ENCODE results near the gene TRIM63.

TRIM63 gene

DNA sequence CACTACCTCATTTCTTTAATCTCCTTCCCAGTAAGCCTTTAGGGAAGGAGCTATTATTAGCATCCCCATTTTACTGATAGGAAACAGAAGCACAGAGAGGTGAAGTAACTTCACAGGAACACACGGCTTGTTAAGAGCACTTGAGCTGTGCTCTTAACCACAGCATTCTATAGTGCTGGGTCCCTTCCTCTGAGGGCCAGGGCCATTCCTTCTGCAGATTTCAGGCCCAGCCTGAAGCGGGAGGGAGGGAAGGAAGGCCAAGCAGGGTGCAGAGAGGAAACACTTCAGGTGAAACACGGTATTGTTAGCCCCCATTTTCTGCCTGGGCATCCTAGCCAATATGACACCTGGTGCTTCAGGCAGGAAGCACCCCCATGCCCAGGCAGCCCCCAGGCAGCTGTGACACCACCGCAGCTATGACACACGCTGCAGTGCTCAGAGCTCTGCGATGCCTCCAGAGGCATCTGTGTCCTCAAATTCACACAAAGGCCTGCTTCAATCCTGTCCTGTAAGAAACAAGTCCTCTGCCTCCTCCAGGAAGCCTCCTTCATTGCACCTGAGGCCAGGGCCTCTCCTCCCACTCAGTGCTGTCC is 50.4 kb downstream of the TRIM63 start:
- DNase-seq (ENCODE audit: low spot score), result no peak

DNA sequence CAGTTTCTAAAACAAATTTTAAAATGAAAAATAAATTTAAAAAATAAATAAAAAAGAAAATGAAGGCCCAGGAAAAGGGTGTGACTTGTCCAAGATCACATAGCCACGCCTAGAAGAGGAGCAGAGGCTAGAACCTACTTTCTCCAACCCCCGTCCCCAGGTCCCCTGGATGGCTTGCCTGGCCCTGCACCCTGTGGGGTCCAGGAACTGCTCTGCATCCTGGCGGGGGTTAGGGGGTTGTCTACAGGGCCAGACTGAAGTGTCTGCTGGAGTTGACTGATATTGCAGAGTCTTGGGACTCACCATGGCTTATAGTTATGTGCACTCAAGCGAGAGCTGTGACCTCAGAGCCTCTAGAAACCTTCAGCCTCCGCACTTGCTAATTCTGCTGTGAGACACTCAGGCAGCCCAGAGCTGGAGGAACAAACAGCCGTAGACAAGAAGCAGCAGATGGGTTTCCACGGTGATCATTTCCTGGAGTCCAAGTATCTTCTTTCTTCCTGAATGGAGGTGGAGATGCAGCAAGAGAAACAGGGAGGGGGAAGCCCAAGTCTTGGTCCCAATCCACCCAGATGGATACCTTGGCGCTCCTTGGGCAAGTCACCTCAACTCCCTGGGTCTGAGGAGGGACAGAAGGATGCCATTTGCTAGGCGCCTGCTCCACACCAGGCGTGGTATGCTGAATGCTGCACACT is 51.0 kb downstream of the TRIM63 start:
- DNase-seq (ENCODE audit: low spot score), result no peak

DNA sequence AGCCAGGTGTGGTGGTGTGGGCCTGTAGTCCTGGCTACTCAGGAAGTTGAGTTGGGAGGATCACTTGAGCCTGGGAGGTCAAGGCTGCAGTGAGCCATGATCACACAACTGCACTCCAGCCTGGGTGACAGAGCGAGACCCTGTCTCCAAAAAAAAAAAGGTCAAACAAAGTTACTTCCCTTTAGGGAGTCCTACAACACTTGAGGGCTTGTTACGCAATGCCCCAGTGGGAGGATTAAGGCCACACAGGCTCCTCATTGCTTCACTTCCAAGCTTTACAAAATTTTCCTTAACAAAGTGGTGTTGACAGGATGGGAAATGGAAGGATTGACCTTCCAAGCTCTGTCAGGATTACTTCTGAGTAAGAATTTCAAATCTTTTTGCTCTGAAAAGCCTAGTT is 52.1 kb downstream of the TRIM63 start:
- peak; percentile 49 for DNase-seq (ENCODE audit: low spot score)

DNA sequence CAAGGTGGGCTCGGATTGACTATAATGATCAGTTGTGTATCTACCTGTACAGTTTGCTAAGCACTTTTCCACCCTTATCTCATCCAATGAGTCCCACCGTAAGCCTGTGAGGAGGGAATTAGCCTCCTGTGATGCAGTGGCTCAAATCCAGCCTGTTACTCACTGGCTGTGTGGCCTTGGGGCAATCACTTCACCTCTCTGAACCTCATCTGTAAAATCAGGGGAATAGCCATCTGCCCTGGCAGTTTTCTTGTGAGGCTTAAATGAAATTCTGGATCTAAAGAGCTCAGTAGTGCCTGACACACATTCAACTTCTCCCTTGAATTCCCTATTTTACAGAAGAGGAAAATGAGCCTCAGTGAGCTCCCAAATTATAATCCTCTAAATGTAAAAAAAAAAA is 53.3 kb downstream of the TRIM63 start:
- DNase-seq (ENCODE audit: low spot score), result no peak

DNA sequence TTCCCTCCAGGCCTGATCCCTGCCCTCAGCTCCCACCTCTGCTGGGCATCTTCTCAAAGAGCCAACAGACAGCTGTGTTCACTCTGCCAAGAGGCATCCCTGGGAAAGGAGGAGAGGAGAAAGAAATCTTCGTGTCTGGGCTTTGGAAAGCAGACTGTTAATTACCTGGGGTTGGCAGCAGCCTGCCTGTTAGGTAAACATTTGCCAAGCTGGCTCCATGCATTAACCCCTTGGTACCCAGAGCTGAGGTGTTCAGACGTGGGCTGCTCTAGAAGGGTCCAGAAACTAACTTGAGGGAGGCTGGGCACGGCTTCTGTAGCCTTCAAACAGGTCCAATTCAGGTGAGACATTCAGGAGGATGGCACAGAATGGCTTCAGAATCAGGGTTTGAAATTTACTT is 54.6 kb downstream of the TRIM63 start:
- no peak for DNase-seq (ENCODE audit: low spot score)

DNA sequence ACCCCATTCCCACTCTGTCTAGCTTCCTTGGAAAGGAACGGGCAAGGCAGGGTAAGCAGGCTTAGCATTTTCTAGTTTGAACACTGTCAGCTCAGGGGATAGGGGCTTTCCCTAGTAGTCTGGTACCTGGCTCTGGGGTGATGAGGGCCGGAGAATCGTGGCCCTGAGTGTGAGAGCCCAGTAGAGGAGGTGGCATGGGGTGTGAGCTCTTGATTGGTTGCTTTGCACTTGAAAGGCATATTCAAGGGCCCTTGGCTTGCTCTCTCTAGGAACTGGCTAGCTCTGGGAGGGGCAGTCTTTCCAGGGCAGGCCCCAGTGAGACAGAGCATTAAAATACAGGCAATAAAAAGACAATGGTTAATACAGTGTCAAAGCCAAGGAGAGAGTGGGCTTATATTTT is 56.6 kb downstream of the TRIM63 start:
- no peak for DNase-seq (ENCODE audit: low spot score)

DNA sequence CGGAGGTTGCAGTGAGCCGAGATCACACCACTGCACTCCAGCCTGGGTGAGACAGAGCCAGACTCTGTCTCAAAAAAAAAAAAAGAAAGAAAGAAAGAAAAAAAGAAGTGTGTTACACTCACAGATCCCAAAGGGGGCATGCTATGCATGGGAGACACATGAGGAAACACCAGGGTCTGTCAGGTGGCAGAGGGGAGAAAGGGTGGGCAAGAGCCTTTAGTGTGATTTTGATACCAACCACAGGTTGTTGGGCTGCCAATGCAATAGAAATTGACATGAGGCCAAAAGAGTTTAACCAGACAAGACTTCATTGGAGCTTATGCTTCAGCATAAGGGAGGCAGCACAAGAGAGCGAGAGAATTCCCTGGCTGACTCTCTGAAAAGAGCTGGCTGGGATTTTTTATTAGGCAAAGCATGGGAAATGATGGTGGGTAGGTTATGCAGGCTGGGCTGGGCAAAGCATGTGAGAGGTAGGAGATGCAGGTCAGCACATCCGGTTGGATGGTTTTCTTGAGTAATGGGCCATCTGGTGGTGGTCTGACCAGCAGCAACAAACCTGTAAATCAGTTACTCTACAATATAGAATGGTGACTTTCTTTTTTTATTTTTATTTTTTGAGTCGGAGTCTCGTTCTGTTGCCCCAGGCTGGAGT is 57.5 kb downstream of the TRIM63 start:
- no peak for DNase-seq (ENCODE audit: low spot score)

DNA sequence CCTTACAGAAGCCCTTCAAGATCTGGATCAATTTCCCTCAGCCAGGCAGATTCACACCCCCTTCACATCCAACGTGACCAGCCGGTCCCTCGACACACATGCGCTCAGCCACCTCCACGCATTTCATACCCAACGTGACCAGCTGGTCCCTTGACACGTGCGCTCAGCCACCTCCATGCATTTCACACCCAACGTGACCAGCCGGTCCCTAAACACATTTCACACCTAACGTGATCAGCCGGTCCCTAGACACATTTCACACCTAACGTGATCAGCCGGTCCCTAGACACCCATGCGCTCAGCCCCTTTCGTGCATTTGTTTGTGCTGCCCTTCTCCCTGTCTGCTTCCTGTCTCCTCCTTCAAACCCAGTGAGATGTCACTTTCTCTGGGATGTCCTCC is 60.7 kb downstream of the TRIM63 start:
- DNase-seq (ENCODE audit: low spot score), result no peak

DNA sequence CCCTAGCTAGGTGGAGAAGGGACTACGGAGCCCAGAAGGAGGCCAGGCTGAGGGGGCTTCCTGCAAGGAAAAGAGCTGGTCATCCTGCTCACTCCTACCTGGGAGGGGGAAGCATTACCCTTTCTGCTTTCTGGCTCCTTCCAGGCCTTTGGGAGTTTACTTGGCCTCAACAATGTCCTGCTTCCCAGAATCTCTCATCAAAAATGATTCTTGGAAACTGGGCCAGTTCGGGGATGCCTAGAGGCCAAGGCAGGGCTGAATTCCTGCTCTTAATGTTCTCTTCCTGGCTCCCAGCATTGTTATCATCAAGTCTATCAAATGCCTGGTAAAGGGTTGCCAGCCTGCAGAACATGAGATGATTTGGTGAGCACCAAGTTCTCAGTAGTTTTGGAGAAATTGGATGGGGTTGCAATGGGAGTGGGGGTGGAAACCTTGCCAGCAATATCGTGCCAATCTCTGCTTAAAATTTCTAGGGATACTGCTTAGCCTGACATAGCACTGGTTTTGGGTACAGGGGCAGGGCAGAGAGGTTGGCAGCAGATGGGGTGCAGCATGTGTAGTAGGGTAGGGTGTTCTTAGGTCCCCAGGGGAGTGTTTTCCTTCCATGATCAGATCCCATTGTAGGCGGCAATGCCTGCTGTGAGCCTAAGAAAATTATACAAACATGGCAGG is 61.9 kb downstream of the TRIM63 start:
- no peak for DNase-seq (ENCODE audit: low spot score)

DNA sequence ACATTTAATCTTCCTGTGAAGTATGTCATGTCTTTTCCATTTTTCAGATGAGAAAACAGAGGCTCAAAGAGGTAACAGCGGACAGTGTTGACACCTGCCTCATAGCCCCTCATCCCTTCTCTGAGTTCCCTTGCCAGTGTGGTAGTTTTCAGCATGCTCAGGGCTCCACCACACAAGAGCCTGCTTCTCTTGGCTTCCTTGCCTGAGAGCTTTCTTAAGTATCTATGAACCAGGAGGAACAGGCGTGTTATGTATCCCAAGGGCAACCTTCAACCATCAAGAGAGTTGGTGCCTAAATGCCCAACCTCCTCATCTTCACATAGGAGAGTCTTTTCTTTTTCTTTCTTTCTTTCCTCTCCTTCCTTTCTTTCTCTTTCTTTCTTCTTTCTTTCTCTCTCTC is 63.7 kb downstream of the TRIM63 start:
- no peak for DNase-seq (ENCODE audit: low spot score)

DNA sequence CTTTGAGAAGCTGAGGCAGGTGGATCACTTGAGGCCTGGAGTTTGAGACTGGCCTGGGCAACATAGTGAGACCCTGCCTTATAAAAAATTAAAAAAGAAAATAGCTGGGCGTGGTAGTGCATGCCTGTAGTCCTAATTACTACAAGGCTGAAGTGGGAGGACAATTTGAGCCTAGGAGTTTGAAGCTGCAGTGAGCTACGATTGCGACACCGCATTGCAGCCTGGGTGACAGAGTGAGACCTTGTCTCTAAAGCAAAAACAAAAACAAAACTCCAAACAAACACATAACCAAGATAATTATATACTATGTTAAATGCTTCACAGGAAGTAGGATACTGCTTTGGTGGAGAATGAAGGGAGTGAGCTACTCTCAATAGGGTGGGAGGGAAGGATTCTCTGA is 64.2 kb downstream of the TRIM63 start:
- DNase-seq (ENCODE audit: low spot score), result no peak
